ENCODE measurements around the gene MRPS27. TPM values are rescaled to one million over a fixed set of nuclear protein-coding genes. Genes with fewer than 3 reads are reported as not detected.

Gene MRPS27
- total RNA-seq, 4 donors from 2014 or later, result 33.2 to 74.9 (median 62.3) TPM

DNA sequence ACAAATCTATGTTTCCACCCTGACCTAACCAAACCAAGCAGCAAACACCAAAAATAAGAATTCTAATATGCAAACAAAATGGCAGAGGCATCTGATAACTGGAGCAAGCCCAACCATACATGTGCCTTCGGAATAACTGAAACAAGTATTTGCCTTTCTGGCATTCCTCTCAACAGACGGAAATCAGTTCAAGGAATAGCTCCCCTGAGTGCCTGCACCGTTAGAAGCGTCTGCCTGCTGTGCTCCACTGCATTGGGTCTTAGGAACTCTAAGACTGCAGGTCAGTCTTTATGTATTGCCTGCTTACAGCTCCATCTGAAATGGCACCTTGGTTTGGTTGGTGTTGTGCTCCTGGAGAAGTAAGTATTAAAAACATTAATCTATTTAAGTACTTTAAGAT is 98.5 kb downstream of the MRPS27 start:
- intact Hi-C loops (cut with DNase I; ENCODE audit: low total_unique reads), result no loop called here
- no peak overlapping the region for H3K4me3 ChIP-seq
- in situ Hi-C loops (cut with MboI; ENCODE audit: low sequenced_read_pairs in 4 of 4), result no loop called here
- ATAC-seq, result no peak
- H3K9me3 ChIP-seq, result no peaks in the 10 kb centered on the region
- no peak for DNase-seq
- TF ChIP-seq POLR2A (IDR thresholded peaks at IDR 0.05), result no peak
- TF ChIP-seq, protein P1, sequence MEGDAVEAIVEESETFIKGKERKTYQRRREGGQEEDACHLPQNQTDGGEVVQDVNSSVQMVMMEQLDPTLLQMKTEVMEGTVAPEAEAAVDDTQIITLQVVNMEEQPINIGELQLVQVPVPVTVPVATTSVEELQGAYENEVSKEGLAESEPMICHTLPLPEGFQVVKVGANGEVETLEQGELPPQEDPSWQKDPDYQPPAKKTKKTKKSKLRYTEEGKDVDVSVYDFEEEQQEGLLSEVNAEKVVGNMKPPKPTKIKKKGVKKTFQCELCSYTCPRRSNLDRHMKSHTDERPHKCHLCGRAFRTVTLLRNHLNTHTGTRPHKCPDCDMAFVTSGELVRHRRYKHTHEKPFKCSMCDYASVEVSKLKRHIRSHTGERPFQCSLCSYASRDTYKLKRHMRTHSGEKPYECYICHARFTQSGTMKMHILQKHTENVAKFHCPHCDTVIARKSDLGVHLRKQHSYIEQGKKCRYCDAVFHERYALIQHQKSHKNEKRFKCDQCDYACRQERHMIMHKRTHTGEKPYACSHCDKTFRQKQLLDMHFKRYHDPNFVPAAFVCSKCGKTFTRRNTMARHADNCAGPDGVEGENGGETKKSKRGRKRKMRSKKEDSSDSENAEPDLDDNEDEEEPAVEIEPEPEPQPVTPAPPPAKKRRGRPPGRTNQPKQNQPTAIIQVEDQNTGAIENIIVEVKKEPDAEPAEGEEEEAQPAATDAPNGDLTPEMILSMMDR (IDR thresholded peaks at IDR 0.05 in 4 of 5, conservative IDR thresholded peaks at IDR 0.05 in 1 of 5), result no peak
- H3K27ac ChIP-seq, result no peak overlapping the region
- no peaks in the 10 kb centered on the region for H3K27me3 ChIP-seq
- no peaks in the 10 kb centered on the region for H3K4me1 ChIP-seq
- H3K36me3 ChIP-seq, result peaks cover 0 to 50% of the 10 kb centered on the region in 2 donors

DNA sequence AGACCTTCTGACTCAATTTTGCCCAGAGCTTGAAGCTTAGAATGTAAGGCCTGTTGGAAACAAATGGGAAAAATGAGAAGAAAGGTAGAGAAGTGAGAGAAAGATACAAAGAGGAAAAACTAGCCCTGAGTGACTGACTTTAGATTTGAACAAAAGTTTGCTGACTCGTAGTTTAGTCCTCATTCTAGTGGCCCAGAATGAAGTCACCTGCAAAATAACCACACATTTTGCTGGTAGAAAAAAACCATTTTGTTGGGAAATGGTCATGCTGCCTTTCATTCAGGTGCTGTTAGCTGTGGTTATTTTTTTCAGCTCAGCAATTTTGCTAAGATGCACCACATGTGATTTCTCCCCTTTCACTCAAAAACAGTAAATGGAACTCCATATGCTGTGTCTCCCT is 98.9 kb downstream of the MRPS27 start:
- no peaks in the 10 kb centered on the region for H3K4me1 ChIP-seq
- no peak for TF ChIP-seq POLR2A (IDR thresholded peaks at IDR 0.05)
- TF ChIP-seq, protein P1 (IDR thresholded peaks at IDR 0.05 in 4 of 5, conservative IDR thresholded peaks at IDR 0.05 in 1 of 5), result no peak
- no peaks in the 10 kb centered on the region for H3K27me3 ChIP-seq
- H3K4me3 ChIP-seq, result no peak overlapping the region
- no peaks in the 10 kb centered on the region for H3K9me3 ChIP-seq
- no peak for DNase-seq
- peaks cover 0 to 50% of the 10 kb centered on the region in 2 donors for H3K36me3 ChIP-seq
- no peak overlapping the region for H3K27ac ChIP-seq
- intact Hi-C loops (cut with DNase I; ENCODE audit: low total_unique reads), result no loop called here
- in situ Hi-C loops (cut with MboI; ENCODE audit: low sequenced_read_pairs in 4 of 4), result no loop called here
- ATAC-seq, result no peak

DNA sequence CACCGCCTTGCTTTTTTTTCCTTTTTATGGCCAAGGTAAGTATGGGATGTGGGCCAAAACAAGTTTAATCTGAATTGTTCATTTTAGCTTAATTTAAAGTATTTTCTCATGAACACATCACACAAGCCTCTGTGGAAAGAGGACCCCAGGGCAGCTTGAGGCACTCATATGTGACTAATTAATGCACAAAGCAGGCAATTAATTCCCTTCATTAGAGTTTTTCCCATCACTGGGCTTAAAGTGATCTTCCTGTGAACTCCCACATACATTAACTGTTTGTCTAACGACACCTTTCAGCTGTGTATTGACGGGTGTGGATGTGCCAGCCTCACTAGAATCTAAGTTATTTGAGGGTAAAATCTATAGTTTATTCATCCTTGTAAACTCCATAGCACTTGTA is 103.3 kb downstream of the MRPS27 start:
- H3K9me3 ChIP-seq, result no peaks in the 10 kb centered on the region
- ATAC-seq, result no peak
- no peak overlapping the region for H3K4me3 ChIP-seq
- no peak overlapping the region for H3K27ac ChIP-seq
- in situ Hi-C loops (cut with MboI; ENCODE audit: low sequenced_read_pairs in 4 of 4) (no loop called here), intact Hi-C loops (cut with DNase I; ENCODE audit: low total_unique reads) (no loop called here)
- no peak for DNase-seq
- peaks cover 0 to 38% of the 10 kb centered on the region in 2 donors for H3K36me3 ChIP-seq
- no peaks in the 10 kb centered on the region for H3K4me1 ChIP-seq
- TF ChIP-seq, protein P1 (IDR thresholded peaks at IDR 0.05 in 4 of 5, conservative IDR thresholded peaks at IDR 0.05 in 1 of 5), result no peak
- no peak for TF ChIP-seq POLR2A (IDR thresholded peaks at IDR 0.05)
- no peaks in the 10 kb centered on the region for H3K27me3 ChIP-seq

DNA sequence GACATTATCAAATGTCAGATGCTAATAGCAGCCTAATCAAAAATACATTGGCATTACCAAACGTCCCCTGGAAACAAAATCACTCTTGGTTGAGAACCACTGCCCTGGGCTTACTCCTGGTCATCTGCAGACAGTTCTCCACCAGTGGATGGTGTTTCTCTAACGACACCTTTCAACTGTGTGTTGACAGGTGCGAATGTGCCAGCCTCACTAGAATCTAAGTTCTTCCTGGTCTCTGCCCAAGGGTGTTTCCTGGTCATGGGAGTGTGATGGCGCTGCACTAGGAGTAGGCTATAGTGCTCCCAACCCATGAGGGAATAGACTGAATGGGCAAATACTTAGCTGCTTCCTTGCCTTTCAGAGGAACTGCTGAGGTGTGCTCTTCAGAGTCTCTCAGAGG is 105.9 kb downstream of the MRPS27 start:
- intact Hi-C loops (cut with DNase I; ENCODE audit: low total_unique reads), result no loop called here
- H3K4me1 ChIP-seq, result peaks cover 5 to 6% of the 10 kb centered on the region in 2 donors
- H3K27me3 ChIP-seq, result no peaks in the 10 kb centered on the region
- in situ Hi-C loops (cut with MboI; ENCODE audit: low sequenced_read_pairs in 4 of 4), result no loop called here
- DNase-seq, result no peak
- H3K36me3 ChIP-seq, result peaks cover 0 to 12% of the 10 kb centered on the region in 2 donors
- H3K27ac ChIP-seq, result no peak overlapping the region
- no peak for TF ChIP-seq POLR2A (IDR thresholded peaks at IDR 0.05)
- TF ChIP-seq, protein P1 (IDR thresholded peaks at IDR 0.05 in 4 of 5, conservative IDR thresholded peaks at IDR 0.05 in 1 of 5), result no peak
- ATAC-seq, result no peak
- no peaks in the 10 kb centered on the region for H3K9me3 ChIP-seq
- no peak overlapping the region for H3K4me3 ChIP-seq

DNA sequence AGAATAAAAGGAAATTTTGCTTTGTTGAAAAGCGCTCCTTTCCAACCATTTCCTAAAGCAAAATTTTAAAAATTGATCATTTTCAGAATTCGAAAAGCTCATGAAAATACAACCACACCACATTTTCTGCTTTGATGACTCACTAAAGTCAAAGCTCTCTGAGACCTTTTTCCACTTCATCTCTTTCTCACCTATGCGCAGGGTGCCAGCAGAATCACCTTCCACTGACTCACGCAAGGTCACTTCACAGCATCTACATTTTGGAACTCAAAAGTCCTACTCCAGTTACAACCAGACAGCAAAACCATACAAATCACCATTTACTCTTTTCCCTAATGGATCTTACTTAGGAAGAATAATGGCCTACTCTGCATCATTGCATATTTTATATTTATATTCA is 106.6 kb downstream of the MRPS27 start:
- in situ Hi-C loops (cut with MboI; ENCODE audit: low sequenced_read_pairs in 4 of 4) (no loop called here), intact Hi-C loops (cut with DNase I; ENCODE audit: low total_unique reads) (no loop called here)
- H3K4me1 ChIP-seq, result peaks cover 5 to 6% of the 10 kb centered on the region in 2 donors
- ATAC-seq (no peak), DNase-seq (no peak)
- no peak overlapping the region for H3K4me3 ChIP-seq
- no peaks in the 10 kb centered on the region for H3K9me3 ChIP-seq
- TF ChIP-seq, protein P1 (IDR thresholded peaks at IDR 0.05 in 4 of 5, conservative IDR thresholded peaks at IDR 0.05 in 1 of 5), result no peak
- TF ChIP-seq POLR2A (IDR thresholded peaks at IDR 0.05), result no peak
- H3K27ac ChIP-seq, result no peak overlapping the region
- H3K27me3 ChIP-seq, result no peaks in the 10 kb centered on the region
- peaks cover 0 to 5% of the 10 kb centered on the region in 2 donors for H3K36me3 ChIP-seq
